ENCODE results near the gene HDAC4.

The HDAC4 gene

DNA sequence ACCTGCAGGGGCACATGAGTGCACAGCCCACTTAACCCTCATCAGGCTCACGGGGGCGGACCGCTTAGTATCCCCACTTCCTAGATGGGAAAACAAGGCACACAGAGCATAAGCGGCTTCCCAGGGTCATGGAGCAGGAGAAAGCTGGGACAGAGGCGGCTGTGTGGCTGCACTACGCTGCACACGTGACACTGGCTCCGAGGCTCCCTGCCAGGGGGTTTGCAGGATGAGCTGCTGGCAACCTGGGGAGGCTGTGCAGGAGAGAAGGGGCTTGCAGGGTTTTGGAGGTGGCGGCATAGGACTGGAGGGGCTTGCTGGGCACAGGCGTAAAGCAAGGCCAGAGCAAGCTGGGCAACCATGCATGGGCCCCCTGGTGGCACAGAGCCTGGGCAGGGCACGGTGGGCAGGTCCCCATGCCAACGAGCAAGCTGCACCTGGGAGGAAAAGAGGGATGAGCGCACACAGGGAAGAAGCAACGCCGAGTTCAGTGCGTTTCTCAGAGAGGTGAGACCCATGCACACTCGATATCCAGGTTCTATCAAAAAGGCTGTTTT is 268.6 kb downstream of the HDAC4 start:
- Histone ChIP-seq H3K36me3 (ENCODE audit: insufficient read depth, low read length) (no peaks in the 10 kb centered on the region; the same call in 1 of the 2 replicates), H3K9me3 (ENCODE audit: control insufficient read depth, insufficient read depth, low read length) (no peaks in the 10 kb centered on the region), H3K9ac (ENCODE audit: low read depth, low read length) (no peak overlapping the region), H3K4me1 (ENCODE audit: insufficient read depth, low read length) (no peaks in the 10 kb centered on the region)

GRCh38 chr2:239131521-239131920 is 269.3 kb downstream of the HDAC4 start:
- H3K9ac ChIP-seq (ENCODE audit: low read depth, low read length): no peak overlapping the region
- no peaks in the 10 kb centered on the region; the same call in 1 of the 2 replicates for H3K36me3 ChIP-seq (ENCODE audit: insufficient read depth, low read length)
- H3K9me3 ChIP-seq (ENCODE audit: control insufficient read depth, insufficient read depth, low read length): no peaks in the 10 kb centered on the region
- no peaks in the 10 kb centered on the region for H3K4me1 ChIP-seq (ENCODE audit: insufficient read depth, low read length)

GRCh38 chr2:239130786-239131325 is 270.0 kb downstream of the HDAC4 start:
- Histone ChIP-seq H3K9ac (ENCODE audit: low read depth, low read length) (no peak overlapping the region), H3K36me3 (ENCODE audit: insufficient read depth, low read length) (no peaks in the 10 kb centered on the region; the same call in 1 of the 2 replicates), H3K9me3 (ENCODE audit: control insufficient read depth, insufficient read depth, low read length) (no peaks in the 10 kb centered on the region), H3K4me1 (ENCODE audit: insufficient read depth, low read length) (no peaks in the 10 kb centered on the region)

- H3K9ac ChIP-seq (ENCODE audit: low read depth, low read length): no peak overlapping the region
- H3K4me1 ChIP-seq (ENCODE audit: insufficient read depth, low read length): no peaks in the 10 kb centered on the region
- no peaks in the 10 kb centered on the region for H3K9me3 ChIP-seq (ENCODE audit: control insufficient read depth, insufficient read depth, low read length)
- H3K36me3 ChIP-seq (ENCODE audit: insufficient read depth, low read length): peaks cover 2% of the 10 kb centered on the region; the same call in 1 of the 2 replicates
Measured at GRCh38 chr2:239130041-239130440, 270.8 kb downstream of the HDAC4 start.

DNA sequence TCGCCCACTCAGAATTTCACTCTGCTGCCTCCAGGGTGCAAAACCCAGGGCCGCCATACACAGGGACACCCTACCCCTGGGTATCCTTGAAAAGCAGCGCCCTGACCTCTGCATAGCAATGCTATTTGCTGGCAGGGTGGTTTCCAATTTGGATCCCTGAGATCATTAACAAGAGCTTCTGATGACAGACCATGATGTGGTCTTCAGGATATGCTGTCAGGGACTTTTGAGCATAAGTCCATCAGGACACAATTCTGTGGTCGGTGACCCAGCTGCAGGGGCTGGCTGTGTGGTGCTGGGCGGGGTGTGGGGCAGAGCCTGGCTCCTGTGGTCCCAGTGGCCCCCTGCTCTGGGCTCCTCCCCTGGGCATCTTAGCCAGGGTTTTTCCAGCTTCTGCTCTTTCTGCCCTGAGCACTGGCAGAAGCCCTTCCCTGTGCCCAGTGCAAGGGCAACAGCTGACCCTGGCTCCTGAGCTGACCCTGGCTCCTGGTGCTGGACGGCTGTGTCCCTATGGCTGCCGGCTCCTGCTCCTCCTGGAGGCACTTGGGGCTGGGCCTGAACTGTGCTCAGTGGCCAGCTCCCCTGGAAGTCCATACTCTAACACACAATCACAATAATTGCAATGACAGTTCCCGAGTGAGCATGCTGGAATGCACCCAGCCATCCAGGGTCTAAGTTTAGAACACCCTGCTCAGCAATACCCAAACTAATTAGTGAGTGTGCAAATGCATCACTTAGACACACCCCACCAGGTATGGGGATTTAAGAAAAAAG is 271.5 kb downstream of the HDAC4 start:
- H3K36me3 ChIP-seq (ENCODE audit: insufficient read depth, low read length): peaks cover 9% of the 10 kb centered on the region
- no peak overlapping the region for H3K9ac ChIP-seq (ENCODE audit: low read depth, low read length)
- H3K9me3 ChIP-seq (ENCODE audit: control insufficient read depth, insufficient read depth, low read length): no peaks in the 10 kb centered on the region
- no peaks in the 10 kb centered on the region for H3K4me1 ChIP-seq (ENCODE audit: insufficient read depth, low read length)

DNA sequence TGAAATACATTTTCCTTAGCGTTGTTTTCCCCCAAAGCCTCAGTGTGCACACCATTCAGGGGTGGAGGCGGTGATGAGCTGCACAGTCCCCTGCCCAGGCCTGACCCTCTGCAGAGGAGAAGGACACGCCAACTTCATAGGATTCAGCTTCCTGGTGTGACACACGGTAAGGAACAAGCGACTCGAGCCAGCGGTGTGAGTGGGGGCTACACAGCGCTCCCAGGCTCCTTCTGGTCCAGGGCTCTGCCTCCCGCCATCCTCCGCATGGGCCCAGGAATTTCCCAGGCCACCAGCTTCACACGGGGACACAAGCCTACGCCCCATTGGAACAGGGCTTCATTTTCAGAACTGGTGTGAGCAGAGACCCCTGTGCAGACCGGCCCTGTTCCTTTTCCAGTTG is 272.1 kb downstream of the HDAC4 start:
- Histone ChIP-seq H3K36me3 (ENCODE audit: insufficient read depth, low read length) (peaks cover 10% of the 10 kb centered on the region), H3K9me3 (ENCODE audit: control insufficient read depth, insufficient read depth, low read length) (no peaks in the 10 kb centered on the region), H3K9ac (ENCODE audit: low read depth, low read length) (no peak overlapping the region), H3K4me1 (ENCODE audit: insufficient read depth, low read length) (no peaks in the 10 kb centered on the region)

DNA sequence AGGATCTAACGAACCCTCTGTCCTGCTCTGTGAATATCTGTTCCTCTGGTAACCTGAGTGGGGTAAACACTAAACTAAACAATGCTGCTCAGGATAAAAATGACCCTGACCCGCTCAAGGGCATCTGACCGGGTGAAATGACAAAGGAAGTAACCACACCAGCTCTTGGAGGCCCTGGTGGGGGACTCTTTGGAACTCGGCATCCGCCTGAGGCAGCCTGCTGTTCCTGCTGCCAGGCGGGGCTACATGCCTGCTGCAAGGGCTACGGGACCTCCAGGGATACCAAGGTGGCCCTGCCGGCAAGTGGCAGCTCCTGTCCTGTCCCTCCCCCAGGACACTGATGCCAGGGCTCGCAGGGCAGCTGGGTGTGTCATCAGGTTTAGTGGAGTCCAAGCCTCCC is 273.3 kb downstream of the HDAC4 start:
- Histone ChIP-seq H3K36me3 (ENCODE audit: insufficient read depth, low read length) (peaks cover 10% of the 10 kb centered on the region), H3K9ac (ENCODE audit: low read depth, low read length) (no peak overlapping the region), H3K9me3 (ENCODE audit: control insufficient read depth, insufficient read depth, low read length) (no peaks in the 10 kb centered on the region), H3K4me1 (ENCODE audit: insufficient read depth, low read length) (no peaks in the 10 kb centered on the region)

DNA sequence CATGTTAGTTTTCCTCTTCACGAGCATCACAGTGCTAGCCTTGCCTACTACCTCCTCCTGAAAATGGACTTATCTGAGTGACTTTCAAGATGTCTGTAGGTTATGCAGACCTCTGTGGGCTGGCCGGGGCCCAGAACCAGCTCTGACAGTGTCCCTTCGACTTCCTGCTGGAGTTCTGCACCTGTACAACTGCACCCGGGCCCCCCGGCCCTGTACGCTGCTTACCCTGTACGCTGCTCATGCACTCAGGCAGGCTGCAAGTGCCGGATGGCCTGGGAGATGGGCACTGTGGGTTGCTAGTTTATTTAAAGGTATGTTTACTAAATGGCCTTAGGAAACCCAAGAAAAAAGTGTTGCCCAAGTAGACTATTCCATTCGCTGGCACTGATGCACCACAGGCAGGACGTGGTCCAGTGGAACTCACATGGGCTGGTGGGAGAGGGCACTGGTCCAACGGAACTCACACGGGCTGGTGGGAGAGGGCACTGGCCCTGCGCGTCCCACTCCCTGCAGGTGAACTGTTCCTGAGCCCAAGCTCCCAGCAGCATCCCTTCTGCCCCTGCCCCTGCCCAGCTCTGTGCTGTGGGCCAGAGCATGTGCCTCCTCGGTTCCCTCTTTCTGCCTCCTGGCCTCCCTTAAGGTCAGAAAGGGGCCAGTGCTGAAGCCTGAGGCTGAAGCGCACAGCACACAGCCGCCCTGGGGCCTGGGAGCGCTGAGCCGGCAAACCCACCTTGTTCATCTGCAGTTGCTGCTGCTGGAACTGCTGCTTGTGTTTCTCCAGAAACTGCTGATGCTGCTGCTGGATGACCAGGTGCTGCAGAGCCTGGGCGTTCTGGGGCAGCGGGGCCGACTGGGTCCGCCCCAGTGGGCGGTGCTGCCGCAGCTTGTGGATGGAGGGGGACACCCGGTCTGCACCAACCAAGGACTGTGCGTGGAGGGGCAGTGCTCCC is 274.8 kb downstream of the HDAC4 start:
- H3K9ac ChIP-seq (ENCODE audit: low read depth, low read length): no peak overlapping the region
- peaks cover 10% of the 10 kb centered on the region for H3K36me3 ChIP-seq (ENCODE audit: insufficient read depth, low read length)
- no peaks in the 10 kb centered on the region for H3K9me3 ChIP-seq (ENCODE audit: control insufficient read depth, insufficient read depth, low read length)
- no peaks in the 10 kb centered on the region for H3K4me1 ChIP-seq (ENCODE audit: insufficient read depth, low read length)

DNA sequence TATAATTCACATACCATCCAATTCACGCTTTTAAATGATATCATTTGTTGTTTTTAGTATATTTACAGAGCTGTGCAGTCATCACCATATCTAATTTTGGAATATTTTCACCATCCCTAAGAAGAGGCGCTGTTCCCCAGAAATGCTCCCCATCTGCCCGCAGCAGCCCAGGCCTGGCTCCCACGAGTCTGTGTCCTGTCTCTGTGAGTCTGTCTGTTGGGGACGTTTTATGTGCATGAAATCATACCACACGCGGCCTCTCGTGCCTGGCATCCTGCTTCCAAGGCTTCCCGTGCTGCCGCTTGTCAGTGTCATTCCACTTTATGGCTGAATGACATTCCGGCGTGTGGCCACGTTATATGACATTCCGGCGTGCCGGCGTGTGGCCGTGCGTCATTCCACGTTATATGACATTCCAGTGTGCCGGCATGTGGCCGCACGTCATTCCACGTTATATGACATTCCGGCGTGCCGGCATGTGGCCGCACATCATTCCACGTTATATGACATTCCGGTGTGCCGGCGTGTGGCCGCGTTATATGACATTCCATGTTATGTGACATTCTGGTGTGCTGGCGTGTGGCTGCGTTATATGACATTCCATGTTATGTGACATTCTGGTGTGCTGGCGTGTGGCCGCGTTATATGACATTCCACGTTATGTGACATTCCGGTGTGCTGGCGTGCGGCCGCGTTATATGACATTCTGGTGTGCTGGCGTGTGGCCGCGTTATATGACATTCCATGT is 276.5 kb downstream of the HDAC4 start:
- no peaks in the 10 kb centered on the region for H3K4me1 ChIP-seq (ENCODE audit: insufficient read depth, low read length)
- no peak overlapping the region for H3K9ac ChIP-seq (ENCODE audit: low read depth, low read length)
- no peaks in the 10 kb centered on the region for H3K9me3 ChIP-seq (ENCODE audit: control insufficient read depth, insufficient read depth, low read length)
- peaks cover 10% of the 10 kb centered on the region for H3K36me3 ChIP-seq (ENCODE audit: insufficient read depth, low read length)

DNA sequence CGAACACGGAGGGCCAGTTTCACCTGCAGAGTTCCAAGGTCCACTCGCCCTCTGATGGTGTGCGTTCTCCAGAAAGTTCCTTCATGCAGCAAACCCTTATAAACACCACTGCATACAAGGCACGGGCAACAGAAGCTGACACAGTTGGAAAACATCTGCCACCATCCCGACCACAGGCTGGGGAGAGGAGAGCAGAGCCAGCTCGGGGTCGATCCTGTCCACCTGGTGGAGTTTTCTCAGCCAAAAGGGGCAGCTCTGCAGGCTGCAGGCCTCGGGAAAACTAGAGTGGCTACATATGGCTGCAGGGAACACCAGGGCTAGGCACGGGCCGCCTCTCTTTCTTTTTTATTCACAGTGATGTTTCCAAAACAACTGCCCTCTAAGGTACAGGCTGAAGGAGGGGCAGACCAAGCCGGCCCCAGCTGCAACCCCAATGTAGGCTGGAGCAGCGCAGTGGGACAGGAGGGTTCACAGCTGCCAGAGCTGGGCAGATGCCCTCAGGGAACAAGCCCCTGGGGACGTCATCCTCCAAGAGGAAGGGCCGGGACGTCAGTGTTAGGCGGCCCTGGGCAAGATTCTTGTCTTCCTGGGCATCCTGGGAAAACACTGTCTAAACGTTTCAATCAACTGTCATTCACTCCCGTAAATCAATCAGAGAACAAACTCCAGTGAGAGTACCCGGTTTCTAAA is 278.3 kb downstream of the HDAC4 start:
- Histone ChIP-seq H3K9ac (ENCODE audit: low read depth, low read length) (no peak overlapping the region), H3K36me3 (ENCODE audit: insufficient read depth, low read length) (peaks cover 10% of the 10 kb centered on the region), H3K4me1 (ENCODE audit: insufficient read depth, low read length) (no peaks in the 10 kb centered on the region), H3K9me3 (ENCODE audit: control insufficient read depth, insufficient read depth, low read length) (no peaks in the 10 kb centered on the region)

- peaks cover 10% of the 10 kb centered on the region for H3K36me3 ChIP-seq (ENCODE audit: insufficient read depth, low read length)
Measured at GRCh38 chr2:239121600-239122012, 279.2 kb downstream of the HDAC4 start.

DNA sequence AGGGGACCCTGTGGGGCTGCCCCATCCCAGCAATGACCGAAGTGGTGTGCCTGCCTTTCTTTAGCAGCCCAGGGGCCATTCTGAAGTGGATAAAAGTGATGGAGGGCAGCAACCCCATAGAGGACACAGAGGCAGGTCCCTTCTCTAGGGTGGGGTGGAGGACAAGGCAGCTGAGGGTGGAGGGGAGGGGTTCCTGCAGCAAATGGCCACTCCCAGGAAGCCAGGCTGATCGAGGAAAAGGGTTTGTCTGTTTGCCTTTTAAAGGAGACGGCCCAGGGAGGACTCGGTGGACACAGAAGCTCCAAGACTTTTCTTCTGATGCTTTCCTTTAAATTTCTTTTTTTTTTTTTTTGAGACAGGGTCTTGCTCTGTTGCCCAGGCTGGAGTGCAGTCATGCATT is 280.2 kb downstream of the HDAC4 start:
- Histone ChIP-seq H3K9ac (ENCODE audit: low read depth, low read length) (no peak overlapping the region), H3K9me3 (ENCODE audit: control insufficient read depth, insufficient read depth, low read length) (no peaks in the 10 kb centered on the region), H3K4me1 (ENCODE audit: insufficient read depth, low read length) (no peaks in the 10 kb centered on the region), H3K36me3 (ENCODE audit: insufficient read depth, low read length) (peaks cover 10% of the 10 kb centered on the region)

More at GRCh38 chr2:239121600-239122012, 279.2 kb downstream of the HDAC4 start:
- Histone ChIP-seq H3K4me1 (ENCODE audit: insufficient read depth, low read length) (no peaks in the 10 kb centered on the region), H3K9me3 (ENCODE audit: control insufficient read depth, insufficient read depth, low read length) (no peaks in the 10 kb centered on the region), H3K9ac (ENCODE audit: low read depth, low read length) (no peak overlapping the region)

DNA sequence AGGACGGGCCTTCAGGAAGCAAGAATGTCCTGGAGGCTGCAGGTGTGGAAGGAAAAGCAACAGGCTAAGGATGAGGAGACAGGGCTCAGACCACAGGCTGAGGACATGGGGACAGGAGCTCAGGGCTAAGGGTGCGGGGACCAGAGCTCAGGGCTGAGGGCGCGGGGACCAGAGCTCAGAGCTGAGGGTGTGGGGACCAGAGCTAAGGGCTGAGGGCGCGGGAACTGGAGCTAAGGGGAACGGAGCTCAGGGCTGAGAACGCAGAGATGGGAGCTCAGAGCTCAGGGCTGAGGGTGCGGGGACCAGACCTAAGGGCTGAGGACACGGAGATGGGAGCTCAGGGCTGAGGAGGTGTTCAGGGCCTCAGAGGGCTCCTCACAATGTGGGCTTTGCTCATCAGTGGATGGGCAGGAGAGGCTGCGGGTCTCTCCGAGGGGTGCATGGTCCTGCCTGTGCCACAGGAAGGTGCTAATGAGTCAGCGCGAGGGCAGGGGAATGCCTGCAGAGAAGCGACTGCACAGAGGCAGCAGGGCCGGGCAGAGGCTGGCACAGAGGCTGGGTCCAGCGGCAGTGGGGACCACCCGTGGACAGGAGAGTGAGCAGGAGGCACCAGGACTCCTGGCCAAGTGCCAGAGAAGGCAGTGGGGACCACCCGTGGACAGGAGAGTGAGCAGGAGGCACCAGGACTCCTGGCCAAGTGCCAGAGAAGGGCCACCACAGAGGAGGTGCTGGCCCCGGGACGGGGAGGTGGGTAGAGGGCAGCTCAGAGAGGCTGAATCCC is 281.3 kb downstream of the HDAC4 start:
- Histone ChIP-seq H3K9me3 (ENCODE audit: control insufficient read depth, insufficient read depth, low read length) (no peaks in the 10 kb centered on the region), H3K36me3 (ENCODE audit: insufficient read depth, low read length) (peaks cover 3% of the 10 kb centered on the region; the same call in 1 of the 2 replicates), H3K9ac (ENCODE audit: low read depth, low read length) (no peak overlapping the region), H3K4me1 (ENCODE audit: insufficient read depth, low read length) (peaks cover under 1% of the 10 kb centered on the region; the same call in 1 of the 2 replicates)
